Activated CD8-positive, alpha-beta memory T cell treated with anti-CD3 and anti-CD28 coated beads for 36 hours (primary cell): Measurements from ENCODE around the gene TCP11L2. TPM values are rescaled to one million over a fixed set of nuclear protein-coding genes. Genes with fewer than 3 reads are reported as not detected.

Experiments used
- CTCF ChIA-PET: fragments of 350-600 bp; sonication (Branson Sonifier 250); formaldehyde crosslinking; loops from one replicate; lab custom pipeline; 2021; ENCODE audit warnings: antibody characterized with exemption; lab: Charles Lee
- POLR2A ChIA-PET: fragments of 350-600 bp; sonication (Branson Sonifier 250); formaldehyde crosslinking; loops from one replicate; lab custom pipeline; 2021; ENCODE audit warnings: antibody characterized with exemption; lab: Charles Lee
- total RNA-seq, 2 experiments: library from RNA; stranded (reverse); gene quantifications; one replicate each; pipeline ENCODE4 v1.2.3, GENCODE V29; 2021

The TCP11L2 gene
- 1 to 10 TPM; 2.7 to 2.9 TPM for total RNA-seq

GRCh38 chr12:106302401-106303201, at the start of gene TCP11L2:
TCP11L2 (plus strand) TSS chr12:106302733; CDS start chr12:106311076, 8,343 bp downstream.
- POLR2A ChIA-PET: interaction anchor here (0.8 kb wide), 1 partner anchor 654 kb away, joined by 4 read pairs; no protein-coding TSS in a partner anchor
- CTCF ChIA-PET: interaction anchor here (0.9 to 2.7 kb wide), 2 partner anchors 12 to 70 kb away, joined by 3 to 12 read pairs; no protein-coding TSS in a partner anchor

GRCh38 chr12:106254724-106255123, 47.8 kb upstream of the TCP11L2 start:
- ChIA-PET POLR2A (no interaction called here), CTCF (no interaction called here)

DNA sequence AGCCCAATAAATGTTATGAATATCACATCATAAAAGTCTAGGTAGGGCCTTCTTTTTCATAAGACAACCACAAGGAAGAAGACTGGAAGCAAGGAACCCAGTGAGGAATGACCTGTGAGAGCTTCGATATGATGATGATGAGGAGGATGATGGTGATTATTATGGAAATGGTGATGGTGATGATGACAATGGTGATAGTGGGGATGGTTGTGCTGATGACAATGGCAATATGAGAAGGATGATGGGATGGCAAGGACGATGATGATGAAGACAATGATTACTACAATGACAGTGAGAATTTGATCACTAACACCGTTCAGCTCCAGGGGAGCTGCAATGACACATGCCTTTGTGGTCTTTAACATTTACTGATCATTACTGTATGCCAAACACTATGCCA, 47.0 kb upstream of the TCP11L2 start:
- ChIA-PET POLR2A (no interaction called here), CTCF (no interaction called here)

GRCh38 chr12:106255952-106256351, 46.6 kb upstream of the TCP11L2 start:
- CTCF ChIA-PET: no interaction called here
- POLR2A ChIA-PET: no interaction called here

DNA sequence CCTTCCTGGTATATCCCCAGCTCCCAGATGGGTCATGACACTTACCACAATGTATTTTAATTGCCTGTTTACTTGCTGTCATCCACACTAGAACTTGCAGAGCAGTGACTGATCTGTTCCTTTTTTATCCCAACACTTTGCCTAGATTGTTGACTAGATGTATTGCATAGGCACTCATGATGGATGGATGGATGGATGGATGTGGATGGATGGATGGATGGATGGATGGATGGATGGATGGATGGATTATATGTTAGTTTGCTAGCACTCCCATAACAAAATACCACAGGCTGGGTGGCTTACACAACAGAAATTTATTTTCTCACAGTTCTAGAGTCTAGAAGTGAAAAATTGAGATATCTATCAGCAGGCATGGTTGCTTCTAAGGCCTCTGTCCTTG, 46.0 kb upstream of the TCP11L2 start:
- ChIA-PET CTCF (no interaction called here), POLR2A (no interaction called here)

- POLR2A ChIA-PET: no interaction called here
- CTCF ChIA-PET: no interaction called here
These were observed 44.3 kb upstream of the TCP11L2 start for GRCh38 chr12:106258226-106258625.

GRCh38 chr12:106258935-106259334, 43.6 kb upstream of the TCP11L2 start:
- CTCF ChIA-PET: no interaction called here
- POLR2A ChIA-PET: no interaction called here

GRCh38 chr12:106265116-106265515, 37.4 kb upstream of the TCP11L2 start:
- ChIA-PET POLR2A (no interaction called here), CTCF (no interaction called here)

DNA sequence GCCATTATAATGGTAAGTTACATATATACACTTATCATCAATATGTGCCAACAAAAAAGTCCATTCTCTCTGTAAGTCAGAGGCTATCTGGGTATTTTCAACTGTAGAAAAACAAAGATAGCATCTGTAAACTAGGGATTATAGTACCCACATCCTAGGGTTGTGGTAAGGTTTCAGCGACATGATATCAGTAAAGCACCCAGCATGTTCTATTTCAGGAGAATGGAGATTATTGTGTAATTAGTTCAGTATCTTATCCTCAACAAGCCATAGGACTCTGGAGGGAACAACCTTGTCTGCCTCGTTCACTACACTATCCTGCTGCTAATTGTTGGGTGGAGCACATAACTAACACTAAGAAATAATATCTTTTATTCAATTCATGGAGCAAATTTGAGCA, 35.0 kb upstream of the TCP11L2 start:
- POLR2A ChIA-PET: no interaction called here
- CTCF ChIA-PET: no interaction called here

GRCh38 chr12:106269150-106269771, 33.3 kb upstream of the TCP11L2 start:
- ChIA-PET CTCF (interaction anchor here (1.1 kb wide), 1 partner anchor 10 kb away, joined by 3 read pairs; no protein-coding TSS in a partner anchor), POLR2A (no interaction called here)

DNA sequence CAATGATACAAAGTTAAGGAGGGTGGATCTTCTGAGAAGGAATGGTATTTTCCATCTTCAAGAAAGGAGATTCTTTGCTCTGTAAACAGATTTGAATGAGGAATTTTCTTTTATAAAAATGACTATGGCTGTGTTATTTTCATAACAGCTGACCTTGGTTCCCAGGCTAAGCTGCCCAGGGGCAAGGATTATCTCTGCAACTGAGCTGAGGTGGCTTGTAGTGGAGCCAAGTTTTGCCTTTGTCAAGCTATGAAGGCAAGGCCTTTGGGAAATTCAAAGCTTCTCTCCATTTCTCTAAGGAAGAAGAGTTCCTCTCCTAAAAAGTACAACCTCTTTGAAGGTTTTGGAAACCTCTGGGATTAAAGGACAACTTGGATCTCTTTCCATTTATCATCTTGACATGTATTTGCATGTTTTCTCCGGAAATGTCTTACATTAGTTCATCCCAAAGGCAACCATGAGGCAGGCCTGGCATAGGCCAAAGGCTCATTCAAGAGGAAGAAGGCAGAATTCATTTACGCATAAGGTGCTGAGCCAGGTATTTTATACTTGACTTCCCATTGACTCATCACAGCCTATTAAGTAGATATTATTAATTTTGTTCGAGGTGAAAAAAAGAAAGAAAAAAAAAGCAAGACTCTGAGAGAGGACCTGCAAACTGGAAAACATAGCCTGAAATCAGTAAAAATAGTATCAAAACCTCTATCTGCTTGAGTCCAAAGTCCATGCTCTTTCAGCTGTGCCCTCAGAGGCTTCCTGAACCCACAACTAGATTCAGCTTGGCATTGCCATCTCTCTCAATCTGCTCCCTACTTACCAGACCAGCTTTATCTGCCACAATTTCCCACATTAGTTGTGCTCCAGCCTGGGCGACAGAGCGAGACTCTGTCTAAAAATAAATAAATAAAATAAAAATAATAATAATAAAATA, 30.7 kb upstream of the TCP11L2 start:
- POLR2A ChIA-PET: no interaction called here

DNA sequence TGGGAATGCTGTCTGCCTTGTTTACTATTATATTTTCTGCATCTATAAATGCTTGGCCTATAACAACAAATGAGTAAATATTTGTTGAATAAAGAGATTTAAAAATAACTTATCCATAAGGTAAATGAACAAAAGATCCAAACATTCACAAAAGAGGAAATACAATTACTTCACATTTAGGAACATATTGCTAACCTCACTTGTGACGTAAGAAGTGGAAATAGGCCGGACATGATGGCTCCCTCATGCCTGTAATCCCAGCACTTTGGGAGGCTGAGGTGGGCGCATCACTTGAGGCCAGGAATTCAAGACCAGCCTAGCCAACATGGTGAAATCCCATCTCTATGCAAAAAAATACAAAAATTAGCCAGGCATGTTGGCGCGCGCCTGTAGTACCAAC, 29.0 kb upstream of the TCP11L2 start:
- POLR2A ChIA-PET: no interaction called here
- CTCF ChIA-PET: no interaction called here

More for the DNA sequence above, 30.7 kb upstream of the TCP11L2 start:
- CTCF ChIA-PET: no interaction called here

GRCh38 chr12:106274012-106274411, 28.5 kb upstream of the TCP11L2 start:
- ChIA-PET CTCF (no interaction called here), POLR2A (no interaction called here)

DNA sequence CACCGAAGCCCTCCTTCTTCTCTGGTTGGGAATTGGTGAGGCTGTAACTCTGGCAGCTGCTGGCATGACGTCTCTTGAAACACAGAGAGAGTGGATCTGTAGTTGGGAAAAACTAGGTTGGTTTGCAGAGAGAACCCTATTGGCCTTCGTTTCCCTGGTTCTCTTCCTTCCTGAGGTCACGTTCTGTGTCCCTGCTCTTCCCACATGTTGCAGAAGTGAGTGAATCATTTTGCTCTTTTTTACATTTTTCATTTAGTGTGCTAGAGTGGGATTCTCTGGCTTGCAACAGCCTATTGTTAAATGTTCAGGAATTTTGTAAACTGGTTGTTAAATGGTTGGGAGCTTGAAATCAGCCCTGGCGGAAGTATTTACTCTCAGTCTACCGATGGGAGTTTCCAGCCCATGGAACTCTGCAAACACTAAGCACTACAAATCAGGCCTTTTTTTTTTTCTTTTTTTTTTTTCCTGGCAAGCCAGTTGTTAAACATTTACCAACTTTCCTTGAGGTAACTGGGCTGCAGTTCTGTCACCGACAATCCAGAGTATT, 27.9 kb upstream of the TCP11L2 start:
- ChIA-PET POLR2A (no interaction called here), CTCF (no interaction called here)

- CTCF ChIA-PET: no interaction called here
- POLR2A ChIA-PET: no interaction called here
These were observed 27.1 kb upstream of the TCP11L2 start for GRCh38 chr12:106275458-106275857.

DNA sequence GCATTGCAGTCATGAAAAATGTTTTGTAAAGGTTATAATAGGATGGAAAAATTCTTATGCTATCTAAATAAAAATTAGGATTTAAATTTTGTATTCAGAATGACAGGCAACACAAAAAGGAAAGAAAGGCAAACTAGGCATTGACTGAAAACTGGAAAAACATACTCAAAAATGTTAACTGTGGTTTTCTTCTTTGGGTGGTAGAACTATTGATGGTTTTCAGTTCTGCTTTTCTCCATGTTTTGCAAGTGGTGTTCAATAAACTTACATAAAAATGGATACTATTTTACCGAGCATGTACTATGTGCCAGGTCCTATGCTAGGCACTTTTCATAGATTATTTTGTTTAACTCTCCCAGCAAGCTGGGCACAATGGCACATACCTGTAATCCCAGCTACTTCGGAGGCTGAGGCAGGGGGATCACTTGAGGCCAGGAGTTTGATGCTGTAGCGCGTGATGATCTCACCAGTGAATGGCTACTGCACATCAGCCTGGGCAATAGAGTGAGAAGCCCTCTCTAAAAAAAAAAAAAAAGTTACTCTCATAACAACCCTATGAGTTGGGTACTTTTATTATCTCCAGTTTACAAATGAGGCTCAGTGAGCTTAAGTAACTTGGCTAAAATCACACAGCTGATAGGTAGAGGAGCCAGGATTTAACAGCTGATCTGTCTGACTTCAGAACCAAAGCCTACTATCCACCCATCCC, 26.3 kb upstream of the TCP11L2 start:
- POLR2A ChIA-PET: no interaction called here
- CTCF ChIA-PET: interaction anchor here (0.6 to 0.7 kb wide), 2 partner anchors 16 to 607 kb away, joined by 3 read pairs; no protein-coding TSS in a partner anchor

- CTCF ChIA-PET: interaction anchor here (1.0 kb wide), 1 partner anchor 12 kb away, joined by 3 read pairs; no protein-coding TSS in a partner anchor
- POLR2A ChIA-PET: no interaction called here
These were observed 22.4 kb upstream of the TCP11L2 start for GRCh38 chr12:106280106-106280505.

DNA sequence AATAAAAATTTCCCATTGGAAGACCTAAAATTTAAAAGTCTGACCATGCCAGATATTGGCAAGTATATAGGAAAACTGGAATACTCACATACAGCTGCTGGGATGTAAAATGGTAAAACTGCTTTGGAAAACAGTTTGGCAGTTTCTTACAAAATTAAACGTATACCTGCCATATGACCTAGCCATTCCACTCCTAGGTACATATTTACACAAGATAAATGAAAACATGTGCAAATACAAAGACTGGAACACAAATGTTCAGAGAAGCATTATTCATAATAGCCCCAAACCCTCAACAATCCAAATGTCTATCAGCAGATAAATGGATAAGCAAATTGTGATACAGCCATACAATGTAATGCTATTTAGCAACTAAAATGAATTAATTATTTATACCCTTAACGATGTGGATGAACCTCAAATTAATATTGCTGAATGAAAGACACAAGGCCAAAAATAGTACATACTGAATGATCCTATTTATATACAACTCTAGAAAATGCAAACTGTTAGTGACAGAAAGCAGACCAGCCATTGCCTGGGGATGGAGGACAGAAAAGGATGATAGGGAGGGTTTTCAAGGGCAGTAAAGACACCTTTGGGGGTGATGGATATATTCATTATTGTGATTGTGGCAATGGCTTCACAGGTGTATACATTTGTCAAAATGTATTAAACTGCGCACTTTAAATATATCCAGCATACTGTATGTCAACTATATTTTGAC, 21.3 kb upstream of the TCP11L2 start:
- ChIA-PET CTCF (interaction anchor here (1.0 to 1.6 kb wide), 6 partner anchors 8 to 65 kb away, joined by 3 to 6 read pairs (median 4); no protein-coding TSS in a partner anchor), POLR2A (no interaction called here)
